Rectal smooth muscle tissue (tissue), 1 donor: ENCODE data around the gene UFSP1.
A peak's percentile ranks its signal among the peaks of the same experiment; 100 is the strongest.

Source experiments
- H3K27ac ChIP-seq: one replicate; pipeline ENCODE4 v1.7.0; 2013; ENCODE audit warnings: low read depth, low read length, inconsistent platforms
- H3K27me3 ChIP-seq: one replicate; pipeline ENCODE4 v1.7.0; 2013; ENCODE audit warnings: low read length; ENCODE audit not compliant: control insufficient read depth, insufficient read depth
- H3K36me3 ChIP-seq: one replicate; pipeline ENCODE4 v1.7.0; 2013; ENCODE audit warnings: low read length; ENCODE audit not compliant: control insufficient read depth, insufficient read depth
- H3K4me1 ChIP-seq: one replicate; pipeline ENCODE4 v1.7.0; 2013; ENCODE audit warnings: low read length; ENCODE audit not compliant: control insufficient read depth, insufficient read depth
- H3K4me3 ChIP-seq: one replicate; pipeline ENCODE4 v1.7.0; 2013; ENCODE audit warnings: low read length
- H3K9ac ChIP-seq: one replicate; pipeline ENCODE4 v1.7.0; 2013; ENCODE audit warnings: low read length

UFSP1 gene

DNA sequence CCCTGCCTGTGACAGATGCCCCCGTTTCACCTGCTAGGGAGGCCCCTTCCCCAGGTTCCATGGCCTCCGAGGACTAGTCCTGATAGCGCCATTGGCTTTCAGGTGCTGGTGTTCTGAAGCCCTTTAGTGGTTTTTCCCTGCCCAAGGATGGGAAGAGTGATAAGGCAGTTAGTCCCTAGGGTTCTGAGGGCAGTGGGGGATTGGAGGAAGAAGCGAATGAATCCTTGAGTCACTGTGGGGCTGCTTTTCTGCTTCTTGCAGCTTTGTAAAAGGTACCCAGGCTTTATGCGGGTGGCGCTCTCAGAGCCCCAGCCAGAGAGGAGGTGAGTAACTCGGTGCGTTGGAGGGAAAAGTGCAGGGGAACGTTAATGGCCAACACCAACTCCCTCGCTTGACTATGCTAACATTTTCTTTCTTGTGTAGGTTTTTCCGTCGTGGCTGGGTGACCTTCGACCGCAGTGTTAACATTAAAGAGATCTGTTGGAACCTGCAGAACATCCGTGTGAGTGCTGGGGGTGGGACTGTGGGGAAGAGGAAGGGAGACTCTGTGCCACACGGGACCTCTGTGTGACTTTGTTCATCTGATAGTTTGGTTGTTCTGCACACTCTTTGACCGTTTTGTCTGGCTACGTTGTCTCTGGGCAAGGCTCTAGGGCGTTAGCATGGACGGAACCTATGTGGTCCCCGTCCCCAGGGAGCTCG is 3.9 kb downstream of the UFSP1 start:
- Histone ChIP-seq H3K36me3 (peaks cover 50% of the 10 kb centered on the region), H3K27me3 (no peaks in the 10 kb centered on the region), H3K27ac (no peak overlapping the region), H3K4me1 (peaks cover 10% of the 10 kb centered on the region), H3K9ac (no peak overlapping the region), H3K4me3 (no peak overlapping the region)

DNA sequence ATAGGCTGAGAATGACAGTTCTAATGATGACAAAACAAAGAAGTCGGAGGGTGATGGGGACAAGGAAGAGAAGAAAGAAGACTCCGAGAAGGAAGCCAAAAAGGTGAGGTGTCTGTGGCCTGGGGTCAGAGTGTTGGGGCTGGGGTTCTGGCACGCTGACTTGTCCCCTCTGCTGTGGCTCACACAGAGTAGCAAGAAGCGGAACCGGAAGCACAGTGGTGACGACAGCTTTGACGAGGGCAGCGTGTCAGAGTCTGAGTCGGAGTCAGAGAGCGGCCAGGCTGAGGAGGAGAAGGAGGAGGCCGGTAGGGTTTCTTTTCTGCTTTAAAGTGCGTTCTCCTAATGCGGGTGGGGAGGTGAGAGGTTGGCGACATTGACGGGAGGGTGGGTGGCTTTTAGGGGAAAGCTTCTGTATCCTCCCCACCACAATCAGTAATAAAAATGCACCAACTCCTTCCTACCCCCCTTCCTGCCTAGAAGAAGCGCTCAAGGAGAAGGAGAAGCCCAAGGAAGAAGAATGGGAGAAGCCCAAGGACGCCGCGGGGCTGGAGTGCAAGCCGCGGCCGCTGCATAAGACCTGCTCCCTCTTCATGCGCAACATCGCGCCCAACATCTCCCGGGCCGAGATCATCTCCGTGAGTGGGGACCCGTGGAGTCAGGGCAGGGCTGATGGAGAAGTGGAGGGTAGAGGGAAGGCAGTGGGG is 4.6 kb downstream of the UFSP1 start:
- Histone ChIP-seq H3K27ac (no peak overlapping the region), H3K36me3 (peaks cover 52% of the 10 kb centered on the region), H3K9ac (no peak overlapping the region), H3K27me3 (no peaks in the 10 kb centered on the region), H3K4me3 (no peak overlapping the region), H3K4me1 (peaks cover 7% of the 10 kb centered on the region)

DNA sequence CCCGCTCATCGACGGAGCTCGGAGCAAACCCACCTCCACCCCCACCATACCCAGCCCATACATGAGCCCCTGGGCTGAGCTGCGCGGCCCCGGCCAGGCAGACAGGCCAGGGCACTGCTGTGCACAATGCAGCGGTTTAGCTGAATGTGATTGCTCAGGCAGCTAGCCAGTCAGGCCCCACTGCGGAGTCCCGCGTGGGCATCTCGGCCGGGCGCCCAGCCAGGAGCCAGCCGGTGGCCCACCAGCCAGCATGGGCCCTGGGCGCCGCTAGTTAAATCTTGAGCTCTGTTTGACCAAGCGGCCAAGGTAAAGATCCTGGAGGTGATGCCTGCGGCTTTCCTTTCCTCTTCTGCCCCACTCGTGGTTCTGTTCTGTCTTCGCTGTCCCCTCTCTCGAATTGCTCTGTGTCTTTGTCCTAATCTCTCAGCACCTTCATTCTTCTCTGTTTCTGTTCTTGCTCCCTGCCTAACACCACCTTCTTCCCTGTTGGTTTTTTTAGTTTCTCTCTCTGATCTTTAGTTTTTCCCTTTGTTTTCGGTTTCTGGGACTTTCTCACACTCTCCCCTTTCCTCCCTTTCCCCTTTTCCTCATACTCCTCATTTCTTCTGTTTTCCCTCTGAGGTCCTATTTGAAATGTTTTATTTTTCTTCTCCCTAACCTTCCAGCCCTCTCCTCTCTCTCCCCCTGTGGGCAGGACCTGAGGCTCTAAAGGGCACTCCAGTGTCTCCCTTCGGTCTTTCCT is 6.6 kb downstream of the UFSP1 start:
- no peaks in the 10 kb centered on the region for H3K4me1 ChIP-seq
- no peak overlapping the region for H3K27ac ChIP-seq
- peaks cover 45% of the 10 kb centered on the region for H3K36me3 ChIP-seq
- H3K9ac ChIP-seq = no peak overlapping the region
- H3K4me3 ChIP-seq = no peak overlapping the region
- no peaks in the 10 kb centered on the region for H3K27me3 ChIP-seq

DNA sequence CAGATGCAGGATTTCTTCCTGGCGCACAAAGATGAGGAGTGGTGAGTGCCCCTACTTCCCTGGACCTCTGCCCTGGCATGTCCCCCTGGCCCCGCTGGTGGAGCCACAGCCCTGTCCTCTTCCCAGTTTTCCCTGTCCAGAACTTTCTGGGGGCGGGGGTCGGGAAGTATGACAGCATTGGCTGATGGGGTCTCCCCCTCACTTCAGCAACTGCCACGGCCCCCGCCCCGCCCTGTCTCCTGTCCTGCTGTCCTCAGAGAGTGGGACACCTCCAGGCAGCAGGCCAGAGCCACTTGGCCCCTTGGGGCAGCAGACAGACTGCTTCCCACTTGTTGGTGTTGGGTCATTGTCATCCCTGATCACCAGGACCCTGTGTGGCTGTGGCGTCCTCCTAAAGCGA is 7.3 kb downstream of the UFSP1 start:
- H3K27ac ChIP-seq = no peak overlapping the region
- peaks cover 45% of the 10 kb centered on the region for H3K36me3 ChIP-seq
- no peak overlapping the region for H3K4me3 ChIP-seq
- no peaks in the 10 kb centered on the region for H3K4me1 ChIP-seq
- H3K9ac ChIP-seq = no peak overlapping the region
- no peaks in the 10 kb centered on the region for H3K27me3 ChIP-seq

DNA sequence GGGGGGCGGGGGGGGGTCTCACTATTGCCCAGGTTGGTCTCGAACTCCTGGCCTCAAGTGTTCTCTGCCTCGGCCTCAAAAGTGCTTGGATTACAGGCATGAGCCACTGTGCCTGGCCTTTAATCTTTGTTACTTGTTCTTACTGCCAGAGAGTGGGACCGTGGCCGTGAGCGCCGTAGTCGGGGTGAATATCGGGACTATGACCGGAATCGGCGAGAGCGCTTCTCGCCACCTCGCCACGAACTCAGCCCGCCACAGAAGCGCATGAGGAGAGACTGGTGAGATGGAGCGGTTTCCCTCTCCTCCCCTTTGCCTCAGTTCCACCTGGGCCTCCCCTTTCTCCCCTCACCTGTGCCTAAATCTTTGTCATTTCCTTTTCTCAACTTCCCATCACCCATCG is 8.4 kb downstream of the UFSP1 start:
- H3K27me3 ChIP-seq = no peaks in the 10 kb centered on the region
- H3K27ac ChIP-seq = no peak overlapping the region
- H3K4me3 ChIP-seq = no peak overlapping the region
- H3K4me1 ChIP-seq = peaks cover 6% of the 10 kb centered on the region
- H3K9ac ChIP-seq = no peak overlapping the region
- peaks cover 35% of the 10 kb centered on the region for H3K36me3 ChIP-seq

DNA sequence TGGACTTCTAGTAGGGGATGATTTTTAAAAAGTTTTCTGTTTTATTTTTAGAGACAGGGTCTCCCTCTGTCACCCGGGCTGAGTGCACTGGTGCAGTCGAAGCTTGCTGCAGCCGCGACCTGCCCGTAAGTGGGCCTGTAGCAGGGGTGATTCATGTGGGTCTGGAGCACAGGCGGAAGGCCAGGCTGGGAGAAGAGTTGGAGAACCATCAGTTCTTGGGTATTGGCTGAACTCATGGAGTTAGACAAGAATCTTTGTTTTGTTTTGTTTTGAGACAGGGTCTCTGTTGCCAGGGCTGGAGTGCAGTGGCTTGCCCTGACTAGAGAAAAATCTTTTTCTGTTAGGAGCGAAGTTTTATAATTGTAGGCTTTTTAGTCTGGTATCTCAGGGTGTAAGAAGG is 8.9 kb downstream of the UFSP1 start:
- peaks cover 30% of the 10 kb centered on the region for H3K36me3 ChIP-seq
- no peak overlapping the region for H3K4me3 ChIP-seq
- H3K27me3 ChIP-seq = no peaks in the 10 kb centered on the region
- peaks cover 9% of the 10 kb centered on the region for H3K4me1 ChIP-seq
- no peak overlapping the region for H3K9ac ChIP-seq
- no peak overlapping the region for H3K27ac ChIP-seq

DNA sequence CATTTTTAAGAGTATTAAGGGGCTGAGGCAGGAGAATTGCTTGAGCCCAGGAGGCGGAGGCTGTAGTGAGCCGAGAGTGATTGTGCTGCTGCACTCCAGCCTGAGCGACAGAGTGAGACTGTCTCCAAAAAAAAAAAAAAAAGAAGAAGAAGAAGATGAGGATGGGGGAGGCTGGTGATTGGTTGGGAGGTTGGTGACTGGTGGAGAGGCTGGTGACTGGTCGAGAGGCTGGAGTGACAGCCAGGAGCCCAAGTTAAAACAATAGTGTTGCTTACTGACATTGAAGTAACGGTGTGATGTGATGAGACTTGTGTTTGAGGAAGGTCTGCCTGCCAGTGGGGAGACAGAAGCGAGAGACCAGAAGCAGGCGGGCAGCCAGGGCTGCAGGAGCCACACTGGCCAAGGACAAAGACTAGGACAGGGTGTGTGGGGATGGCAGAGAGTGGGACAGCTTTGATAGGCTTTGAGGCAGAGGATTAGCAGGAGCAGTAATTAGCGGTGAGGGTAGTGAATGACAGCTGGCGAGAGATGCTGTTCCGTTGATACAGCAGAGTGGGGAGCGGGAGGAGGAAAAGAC is 9.7 kb downstream of the UFSP1 start:
- Histone ChIP-seq H3K36me3 (peaks cover 22% of the 10 kb centered on the region), H3K27ac (no peak overlapping the region), H3K9ac (no peak overlapping the region)

DNA sequence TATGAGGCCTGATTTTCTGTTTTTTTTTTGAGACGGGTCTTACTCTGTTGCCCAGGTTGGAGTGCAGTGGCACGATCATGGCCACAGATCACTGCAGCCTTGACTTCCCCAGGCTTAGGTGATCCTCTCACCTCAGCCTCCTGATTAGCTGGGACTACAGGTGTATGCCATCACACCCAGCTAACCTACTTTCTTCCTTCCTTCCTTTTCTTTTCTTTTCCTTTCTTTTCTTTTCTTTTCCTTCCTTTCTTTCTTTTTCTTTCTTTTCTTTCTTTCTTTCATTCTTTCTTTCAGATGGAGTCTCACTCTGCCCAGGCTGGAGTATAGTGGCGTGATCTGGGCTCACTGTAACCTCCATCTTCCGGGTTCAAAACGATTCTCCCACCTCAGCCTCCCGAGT is 10.8 kb downstream of the UFSP1 start:
- Histone ChIP-seq H3K9ac (no peak overlapping the region), H3K27ac (no peak overlapping the region), H3K4me3 (no peak overlapping the region), H3K27me3 (no peaks in the 10 kb centered on the region), H3K36me3 (peaks cover 18% of the 10 kb centered on the region), H3K4me1 (peaks cover 14% of the 10 kb centered on the region)

More for the DNA sequence above, 9.7 kb downstream of the UFSP1 start:
- H3K4me1 ChIP-seq = peaks cover 10% of the 10 kb centered on the region
- H3K27me3 ChIP-seq = no peaks in the 10 kb centered on the region
- no peak overlapping the region for H3K4me3 ChIP-seq

DNA sequence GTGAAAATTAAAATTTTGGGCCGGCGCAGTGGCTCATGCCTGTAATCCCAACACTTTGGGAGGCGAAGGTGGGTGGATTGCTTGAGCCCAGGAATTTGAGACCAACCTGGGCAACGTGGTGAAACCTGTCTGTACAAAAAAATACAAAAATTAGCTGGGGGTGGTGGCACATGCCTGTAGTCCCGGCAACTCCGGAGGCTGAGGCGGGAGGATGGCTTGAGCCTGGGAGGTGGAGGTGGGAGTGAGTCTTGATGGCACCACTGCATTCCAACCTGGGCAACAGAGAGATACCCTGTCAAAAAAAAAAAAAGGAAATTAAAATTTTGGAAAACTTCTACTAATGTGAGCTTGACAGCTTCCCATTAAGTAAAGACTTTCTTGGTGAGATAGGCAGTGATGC is 11.5 kb downstream of the UFSP1 start:
- peaks cover 14% of the 10 kb centered on the region for H3K4me1 ChIP-seq
- H3K27ac ChIP-seq = no peak overlapping the region
- H3K27me3 ChIP-seq = no peaks in the 10 kb centered on the region
- no peak overlapping the region for H3K4me3 ChIP-seq
- H3K36me3 ChIP-seq = peaks cover 20% of the 10 kb centered on the region
- H3K9ac ChIP-seq = no peak overlapping the region

DNA sequence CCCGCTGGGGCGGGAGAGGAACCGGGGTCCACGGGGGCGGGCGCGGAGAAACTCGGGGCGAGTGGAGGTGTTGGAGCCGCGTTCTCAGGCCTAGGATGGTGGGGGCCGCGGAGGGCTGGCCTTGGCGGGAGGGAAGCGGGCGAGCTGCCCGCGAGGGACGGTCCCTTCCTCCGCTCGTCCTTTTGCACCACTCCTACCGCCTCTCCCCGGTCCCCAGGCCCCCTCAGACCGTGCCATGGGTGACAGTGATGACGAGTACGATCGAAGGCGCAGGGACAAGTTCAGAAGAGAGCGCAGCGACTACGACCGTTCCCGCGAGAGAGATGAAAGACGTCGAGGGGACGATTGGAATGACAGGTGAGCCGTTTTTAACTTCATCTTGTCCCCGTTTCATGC is 14.2 kb downstream of the UFSP1 start:
- Histone ChIP-seq H3K4me1 (peaks cover 14% of the 10 kb centered on the region), H3K36me3 (peaks cover 11% of the 10 kb centered on the region), H3K4me3 (peak overlapping the region; percentile 89)

DNA sequence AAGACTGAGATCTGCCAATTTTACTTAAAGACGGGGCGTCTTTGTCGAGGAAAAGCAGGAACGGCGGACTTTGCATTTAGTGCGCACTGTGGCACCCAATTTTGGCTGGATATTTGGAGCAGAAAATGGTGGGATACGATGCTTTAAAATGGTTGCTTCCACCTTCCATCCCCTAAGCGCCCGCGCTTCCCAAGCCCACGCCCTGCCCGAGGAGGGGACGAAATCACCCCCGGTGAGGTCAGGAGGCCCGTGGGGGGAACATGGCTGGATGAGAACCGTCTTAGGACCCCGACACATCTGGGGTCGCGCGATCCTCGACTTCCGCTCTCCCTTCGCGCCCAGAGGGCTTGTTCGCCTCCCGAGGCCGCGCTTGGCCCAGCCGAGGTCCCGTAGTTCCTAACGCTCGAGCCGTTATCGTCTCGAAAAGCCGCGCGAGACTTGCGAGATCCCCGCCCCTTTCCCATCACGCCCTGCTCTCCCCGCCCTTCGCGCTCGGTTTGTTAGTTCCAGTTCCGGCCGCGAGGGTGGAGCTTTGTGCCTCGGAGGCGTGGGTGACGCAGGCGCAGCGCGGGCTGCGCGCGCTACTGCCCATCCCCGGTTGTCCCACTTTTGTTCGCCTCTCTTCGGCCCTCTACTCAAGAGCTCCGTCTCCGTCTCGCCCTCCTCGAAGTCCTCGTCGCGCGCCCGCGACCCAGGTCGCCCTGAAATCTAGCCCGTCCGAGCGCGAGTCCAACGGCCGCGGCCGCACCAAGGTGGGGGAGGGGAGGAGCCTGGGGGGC is 14.7 kb downstream of the UFSP1 start, which contains the start of gene SRRT:
Gene SRRT, plus strand, starts transcription at position 527 of the 779 bp plus-strand sequence. CDS start 488 bp downstream, outside the sequence.
- Histone ChIP-seq H3K4me1 (peaks cover 14% of the 10 kb centered on the region), H3K27ac (peak within 1 kb of the TSS; percentile 96), H3K36me3 (peaks cover 11% of the 10 kb centered on the region), H3K27me3 (no peaks in the 10 kb centered on the region), H3K4me3 (peak within 1 kb of the TSS; percentile 89), H3K9ac (peak within 1 kb of the TSS; percentile 69)

More for the DNA sequence above, 14.2 kb downstream of the UFSP1 start:
- H3K9ac ChIP-seq = peak overlapping the region; percentile 51
- peak overlapping the region; percentile 96 for H3K27ac ChIP-seq
- H3K27me3 ChIP-seq = no peaks in the 10 kb centered on the region

DNA sequence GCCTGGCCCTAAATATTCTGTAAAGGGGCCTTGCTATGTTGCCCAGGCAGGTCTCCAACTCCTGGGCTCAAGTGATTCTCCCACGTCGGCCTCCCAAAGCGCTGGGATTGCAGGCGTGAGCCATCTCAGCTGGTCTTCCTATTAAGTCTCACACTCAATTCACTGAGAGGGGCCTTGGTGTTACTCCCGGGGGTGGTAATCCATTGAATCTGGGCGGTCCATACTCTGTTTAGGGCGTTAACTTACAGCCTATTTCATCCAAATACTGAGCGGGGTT is 15.3 kb downstream of the UFSP1 start:
- H3K36me3 ChIP-seq = peaks cover 11% of the 10 kb centered on the region
- peak overlapping the region; percentile 81 for H3K4me3 ChIP-seq
- H3K4me1 ChIP-seq = peaks cover 14% of the 10 kb centered on the region
- H3K27me3 ChIP-seq = no peaks in the 10 kb centered on the region
- peak overlapping the region; percentile 96 for H3K27ac ChIP-seq
- peak overlapping the region; percentile 69 for H3K9ac ChIP-seq
